NCI-H146 treated with DMSO at 0.1 percent for 48 hours (cell line): ENCODE results near the gene RFX7.
"Not testable (repeated sequence)": the region's sequence is repeated elsewhere in the genome, so short reads cannot be mapped to it uniquely, and the experiment has no call there.

ENCODE experiments used
- DNase-seq: peaks from one replicate; lab custom pipeline; 2025; ENCODE audit not compliant: unreplicated experiment; lab: John Stamatoyannopoulos, UW

RFX7 gene

GRCh38 chr15:56207711-56208110 is 36.0 kb downstream of the RFX7 start:
- no peak for DNase-seq

GRCh38 chr15:56207092-56207491 is 36.6 kb downstream of the RFX7 start:
- DNase-seq: no peak

- no peak for DNase-seq
These were observed 38.4 kb downstream of the RFX7 start for GRCh38 chr15:56205061-56205876.

- DNase-seq: not testable (repeated sequence)
These were observed 40.3 kb downstream of the RFX7 start for GRCh38 chr15:56203312-56203922.

- no peak for DNase-seq
These were observed 41.0 kb downstream of the RFX7 start for GRCh38 chr15:56202701-56203100.

GRCh38 chr15:56199038-56199437 is 44.6 kb downstream of the RFX7 start:
- no peak for DNase-seq

- no peak for DNase-seq
These were observed 49.6 kb downstream of the RFX7 start for GRCh38 chr15:56194035-56194434.

- DNase-seq: no peak
These were observed 50.8 kb downstream of the RFX7 start for GRCh38 chr15:56192659-56193442.

GRCh38 chr15:56187665-56188064 is 56.0 kb downstream of the RFX7 start:
- no peak for DNase-seq

GRCh38 chr15:56185980-56186379 is 57.7 kb downstream of the RFX7 start:
- DNase-seq: no peak

- DNase-seq: no peak
These were observed 59.2 kb downstream of the RFX7 start for GRCh38 chr15:56184516-56184915.

- no peak for DNase-seq
These were observed 62.8 kb downstream of the RFX7 start for GRCh38 chr15:56180851-56181250.

GRCh38 chr15:56176996-56177395 is 66.7 kb downstream of the RFX7 start:
- no peak for DNase-seq

GRCh38 chr15:56175788-56176187 is 67.9 kb downstream of the RFX7 start:
- no peak for DNase-seq

GRCh38 chr15:56174649-56175048 is 69.0 kb downstream of the RFX7 start:
- DNase-seq: no peak

- no peak for DNase-seq
These were observed 75.3 kb downstream of the RFX7 start for GRCh38 chr15:56168394-56168793.

GRCh38 chr15:56165234-56165633 is 78.4 kb downstream of the RFX7 start:
- no peak for DNase-seq

- no peak for DNase-seq
These were observed 82.7 kb downstream of the RFX7 start for GRCh38 chr15:56160966-56161365.

- DNase-seq: no peak
These were observed 86.8 kb downstream of the RFX7 start for GRCh38 chr15:56156877-56157276.

- not testable (repeated sequence) for DNase-seq
These were observed 88.4 kb downstream of the RFX7 start for GRCh38 chr15:56155278-56155677.

- not testable (repeated sequence) for DNase-seq
These were observed 88.9 kb downstream of the RFX7 start for GRCh38 chr15:56154768-56155167.

GRCh38 chr15:56150204-56150603 is 93.5 kb downstream of the RFX7 start:
- DNase-seq: no peak
